GM23338 (cell line): ENCODE measurements around the gene RAD51B. TPM values are rescaled to one million over a fixed set of nuclear protein-coding genes. Genes with fewer than 3 reads are reported as not detected.

Experiments
- ATAC-seq: fragments of 200-7000 bp; cut with Tn5 transposase; 3 replicates; pipeline ENCODE4 v1.9.1; 2020
- DNase-seq: peaks from one replicate; pipeline ENCODE4 v3.0.0-alpha.2; 2015; ENCODE audit warnings: low spot score
- H2AFZ ChIP-seq: fragments of 200-600 bp; sonication (generic); 2 replicates; pipeline ENCODE4 v1.8.0; 2016; ENCODE audit warnings: antibody characterized with exemption, mild to moderate bottlenecking, moderate library complexity
- H3F3A ChIP-seq: fragments of 200-600 bp; sonication (generic); replicated peaks from 2 replicates; pipeline ENCODE4 v1.8.0; 2017; ENCODE audit warnings: antibody characterized with exemption, mixed run types, low read depth
- H3K27ac ChIP-seq: fragments of 200-600 bp; sonication (generic); 2 replicates; pipeline ENCODE4 v1.6.1; 2016; ENCODE audit warnings: low read depth
- H3K27me3 ChIP-seq: fragments of 200-600 bp; sonication (generic); 2 replicates; pipeline ENCODE4 v1.8.0; 2016; ENCODE audit warnings: mild to moderate bottlenecking, mixed run types, moderate library complexity; ENCODE audit not compliant: insufficient read depth
- H3K36me3 ChIP-seq: fragments of 200-600 bp; sonication (generic); 2 replicates; pipeline ENCODE4 v1.8.0; 2016; ENCODE audit warnings: mild to moderate bottlenecking; ENCODE audit not compliant: insufficient read depth
- H3K4me1 ChIP-seq: fragments of 200-600 bp; sonication (generic); 2 replicates; pipeline ENCODE4 v1.8.0; 2016; ENCODE audit warnings: mild to moderate bottlenecking, moderate library complexity; ENCODE audit not compliant: insufficient read depth
- H3K4me2 ChIP-seq: fragments of 200-600 bp; sonication (generic); 2 replicates; pipeline ENCODE4 v1.7.1; 2017; ENCODE audit warnings: mixed run types
- H3K4me3 ChIP-seq: fragments of 200-600 bp; sonication (generic); 2 replicates; pipeline ENCODE4 v1.6.1; 2016; ENCODE audit warnings: mixed run types
- H3K79me2 ChIP-seq: fragments of 200-600 bp; sonication (generic); replicated peaks from 2 replicates; pipeline ENCODE4 v1.8.0; 2017; ENCODE audit warnings: mild to moderate bottlenecking; ENCODE audit not compliant: insufficient read depth
- H3K9me2 ChIP-seq: fragments of 200-600 bp; sonication (generic); 2 replicates; pipeline ENCODE4 v1.8.0; 2017; ENCODE audit not compliant: insufficient read depth
- H4K20me1 ChIP-seq: fragments of 200-600 bp; sonication (generic); replicated peaks from 2 replicates; pipeline ENCODE4 v1.8.0; 2017; ENCODE audit warnings: mild to moderate bottlenecking; ENCODE audit not compliant: insufficient read depth
- H3K27ac Mint-ChIP-seq: 2 replicates; pipeline ENCODE4 v1.8.0; 2020; ENCODE audit warnings: inconsistent platforms, mild to moderate bottlenecking, moderate library complexity, mixed read lengths
- H3K27me3 Mint-ChIP-seq: 3 replicates; pipeline ENCODE4 v1.8.0; 2022; ENCODE audit warnings: low read depth, mild to moderate bottlenecking, moderate library complexity, mixed read lengths, inconsistent platforms; ENCODE audit not compliant: insufficient read depth, poor library complexity
- H3K36me3 Mint-ChIP-seq: 3 replicates; pipeline ENCODE4 v1.8.0; 2021; ENCODE audit warnings: low read depth, mild to moderate bottlenecking, inconsistent platforms, moderate library complexity, mixed read lengths
- H3K4me1 Mint-ChIP-seq: 3 replicates; pipeline ENCODE4 v1.8.0; 2020; ENCODE audit warnings: mild to moderate bottlenecking, inconsistent platforms, mixed read lengths
- H3K4me3 Mint-ChIP-seq: 3 replicates; pipeline ENCODE4 v1.8.0; 2021; ENCODE audit warnings: moderate library complexity, mild to moderate bottlenecking, inconsistent platforms, mixed read lengths
- H3K9me3 Mint-ChIP-seq: 3 replicates; pipeline ENCODE4 v1.8.0; 2020; ENCODE audit warnings: moderate library complexity, mild to moderate bottlenecking, inconsistent platforms, mixed read lengths
- CREB1 ChIP-seq: fragments of 250-450 bp; sonication (Bioruptor Pico); IDR thresholded peaks from 2 replicates; pipeline ENCODE4 v1.5.0; 2020; ENCODE audit warnings: low read depth, mild to moderate bottlenecking, moderate library complexity
- CTCF ChIP-seq, 2 experiments: fragments of 200-600 bp in 1 of 2; sonication (generic) in 1 of 2; conservative IDR thresholded peaks; 2 replicates each; pipeline versions ENCODE4 v1.5.1 to v1.6.1; 2016 to 2017; ENCODE audit warnings: antibody characterized with exemption in 2 of 2, low read depth in 2 of 2, mild to moderate bottlenecking in 2 of 2, moderate library complexity in 1 of 2
- ETS1 ChIP-seq: IDR thresholded peaks from 2 replicates; pipeline ENCODE4 v1.6.1; 2016; ENCODE audit warnings: antibody characterized with exemption
- EZH2 ChIP-seq: fragments of 200-600 bp; sonication (generic); IDR thresholded peaks from one replicate; pipeline ENCODE4 v1.8.0; 2017; ENCODE audit warnings: antibody characterized with exemption, mild to moderate bottlenecking, low read depth; ENCODE audit not compliant: unreplicated experiment
- EZH2phosphoT487 ChIP-seq: fragments of 200-600 bp; sonication (generic); IDR thresholded peaks from one replicate; pipeline ENCODE4 v1.8.1; 2018; ENCODE audit warnings: antibody characterized with exemption; ENCODE audit not compliant: unreplicated experiment
- JUNB ChIP-seq: IDR thresholded peaks from one replicate; pipeline ENCODE4 v1.6.1; 2016; ENCODE audit warnings: antibody characterized with exemption; ENCODE audit not compliant: unreplicated experiment
- STAT1 ChIP-seq: IDR thresholded peaks from one replicate; pipeline ENCODE4 v1.6.1; 2016; ENCODE audit warnings: antibody characterized with exemption; ENCODE audit not compliant: unreplicated experiment
- ZNF114 ChIP-seq: fragments of 250-450 bp; sonication (Bioruptor Pico); IDR thresholded peaks from 2 replicates; pipeline ENCODE4 v1.5.0; 2020; ENCODE audit warnings: mild to moderate bottlenecking, moderate library complexity
- ZNF331 ChIP-seq: fragments of 250-450 bp; sonication (Bioruptor Pico); IDR thresholded peaks from 2 replicates; pipeline ENCODE4 v1.5.0; 2020; ENCODE audit warnings: low read depth, mild to moderate bottlenecking, moderate library complexity
- ZNF462 ChIP-seq: fragments of 250-450 bp; sonication (Bioruptor Pico); IDR thresholded peaks from 2 replicates; pipeline ENCODE4 v1.5.0; 2020; ENCODE audit warnings: mild to moderate bottlenecking, moderate library complexity
- polyA plus RNA-seq: library from polyadenylated mRNA; unstranded; fragments of >200 nt; fragmentation: Nextera tagmentation; extraction: Ambion mirVana; gene quantifications from 2 replicates; pipeline ENCODE4 v1.2.1, GENCODE V29; 2016
- total RNA-seq: library from RNA; depleted of rRNA; stranded (reverse); fragments of >200 nt; shearing (Covaris generic); gene quantifications from 2 replicates; pipeline ENCODE4 v1.2.3, GENCODE V29; 2014

The RAD51B gene
- total and polyA plus RNA-seq, 2 experiments from 2014 or later: 15.7 to 29.1 TPM

- DNase-seq (no peak), ATAC-seq (peak; percentile 72)
- H4K20me1 ChIP-seq: no peaks in the 10 kb centered on the region
- no peaks in the 10 kb centered on the region for H3K27me3 Mint-ChIP-seq
- H3K4me3 Mint-ChIP-seq: no peak overlapping the region
- TF ChIP-seq JUNB: no peak
- H3K9me3 Mint-ChIP-seq: no peaks in the 10 kb centered on the region
- peaks cover 4% of the 10 kb centered on the region; the same call in 1 of the 2 replicates for H3K9me2 ChIP-seq
- no peaks in the 10 kb centered on the region for H3K79me2 ChIP-seq
- no peak overlapping the region for H2AFZ ChIP-seq
- no peaks in the 10 kb centered on the region for H3F3A ChIP-seq
- H3K4me3 ChIP-seq: no peak overlapping the region
- H3K36me3 Mint-ChIP-seq: no peaks in the 10 kb centered on the region
- H3K27ac ChIP-seq: no peak overlapping the region
- H3K36me3 ChIP-seq: no peaks in the 10 kb centered on the region
- no peaks in the 10 kb centered on the region for H3K27me3 ChIP-seq
- no peaks in the 10 kb centered on the region for H3K4me1 ChIP-seq
- H3K4me1 Mint-ChIP-seq: peaks cover 11% of the 10 kb centered on the region
- no peak overlapping the region for H3K27ac Mint-ChIP-seq
- H3K4me2 ChIP-seq: no peak overlapping the region
Measured at GRCh38 chr14:68216957-68217356, 397.4 kb downstream of the RAD51B start.

- Histone ChIP-seq H3K27ac (no peak overlapping the region), H3K4me2 (no peak overlapping the region), H3K4me1 (no peaks in the 10 kb centered on the region), H3K4me3 (no peak overlapping the region), H3F3A (no peaks in the 10 kb centered on the region), H3K79me2 (no peaks in the 10 kb centered on the region), H4K20me1 (no peaks in the 10 kb centered on the region), H3K27me3 (no peaks in the 10 kb centered on the region), H3K36me3 (no peaks in the 10 kb centered on the region), H2AFZ (no peak overlapping the region), H3K9me2 (peaks cover 4% of the 10 kb centered on the region; the same call in 1 of the 2 replicates)
- Mint-ChIP-seq H3K27me3 (no peaks in the 10 kb centered on the region), H3K27ac (no peak overlapping the region), H3K9me3 (no peaks in the 10 kb centered on the region; the same call in 2 of the 3 replicates), H3K4me1 (peaks cover 11% of the 10 kb centered on the region), H3K36me3 (no peaks in the 10 kb centered on the region), H3K4me3 (no peak overlapping the region)
- DNase-seq (no peak), ATAC-seq (no peak)
- no peak for TF ChIP-seq ZNF462 (CRISPR knock-in tag)
- TF ChIP-seq ZNF114 (CRISPR knock-in tag): no peak
- TF ChIP-seq EZH2: no peak
- no peak for TF ChIP-seq EZH2phosphoT487
- TF ChIP-seq CREB1: no peak
- TF ChIP-seq STAT1: no peak
- TF ChIP-seq CTCF (conservative IDR thresholded peaks at IDR 0.05; ENCODE audit: low read depth in 2 of 2): no peak
- no peak for TF ChIP-seq ZNF331 (CRISPR knock-in tag)
- TF ChIP-seq ETS1: no peak
Measured at GRCh38 chr14:68217791-68218340, 398.3 kb downstream of the RAD51B start.
